Thyroid gland (tissue), 4 donors: ENCODE results near the gene LARGE1.

Experiments used
- CTCF ChIP-seq, 6 experiments: fragments of 200-600 bp in 3 of 6; fragments of 450-650 bp in 3 of 6; sonication (generic) in 3 of 6; IDR thresholded peaks; one replicate each; pipeline ENCODE4 v1.5.1; 2016 to 2019; ENCODE audit warnings: antibody characterized with exemption in 6 of 6, mild to moderate bottlenecking in 2 of 6, inconsistent platforms in 1 of 6, moderate library complexity in 1 of 6
- POLR2A ChIP-seq, 2 donors: fragments of 450-650 bp; IDR thresholded peaks; one replicate each; pipeline ENCODE4 v1.6.1; 2017; ENCODE audit warnings: antibody characterized with exemption in 2 of 2, mild to moderate bottlenecking in 2 of 2, moderate library complexity in 1 of 2

- TF ChIP-seq CTCF (IDR thresholded peaks at IDR 0.05): no peak
- no peak for TF ChIP-seq POLR2A (IDR thresholded peaks at IDR 0.05)
Observed at GRCh38 chr22:33597274-33597985, 322.8 kb downstream of the LARGE1 start.
